ENCODE results near the gene ASB13.

The ASB13 gene

DNA sequence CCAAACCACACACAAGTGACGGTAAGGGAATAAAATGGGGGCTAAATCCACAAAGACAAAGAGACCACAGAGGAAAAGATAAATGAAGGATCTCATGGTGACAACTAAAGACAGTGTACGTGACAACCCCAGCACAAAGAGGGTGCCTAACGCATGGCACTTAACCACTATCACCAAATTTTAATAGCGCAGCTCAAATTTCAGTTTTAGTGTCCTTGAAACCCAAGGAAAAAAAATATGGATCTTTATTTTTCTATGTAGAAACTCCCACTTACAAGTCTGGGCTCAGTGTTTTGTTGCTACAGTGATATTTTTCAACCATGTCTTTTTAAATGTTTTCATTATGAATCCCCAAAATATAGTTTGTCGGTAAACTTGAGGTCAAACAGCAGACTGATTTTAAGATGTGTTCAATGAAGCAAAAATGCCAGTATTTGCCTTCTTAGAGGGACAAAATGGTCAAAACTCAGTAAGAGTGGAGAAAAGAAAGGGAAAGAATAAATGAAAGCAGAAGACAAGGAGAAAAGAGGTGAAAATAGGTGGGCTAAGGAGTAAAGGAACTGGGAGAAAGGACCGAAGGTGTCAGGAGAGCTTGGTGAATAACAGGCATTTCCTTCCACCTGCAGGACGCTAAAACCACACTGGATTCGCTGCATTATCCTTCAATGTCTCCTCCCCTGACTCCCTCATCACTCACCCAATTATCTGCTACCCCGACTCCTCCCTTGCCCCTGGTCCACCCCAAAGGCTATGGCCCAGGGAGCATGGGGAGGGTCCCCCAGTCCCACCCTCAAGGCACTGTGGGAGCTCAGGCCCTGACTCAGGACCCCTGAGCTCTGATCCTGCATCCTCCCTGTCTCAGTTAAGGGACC, 3.5 kb downstream of the ASB13 start (continued):
- TF ChIP-seq PBX3 (CRISPR knock-in tag; IDR thresholded peaks at IDR 0.05) = no peak
- TF ChIP-seq, protein P1, sequence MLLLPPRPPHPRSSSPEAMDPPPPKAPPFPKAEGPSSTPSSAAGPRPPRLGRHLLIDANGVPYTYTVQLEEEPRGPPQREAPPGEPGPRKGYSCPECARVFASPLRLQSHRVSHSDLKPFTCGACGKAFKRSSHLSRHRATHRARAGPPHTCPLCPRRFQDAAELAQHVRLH (tag by site-specific recombination; IDR thresholded peaks at IDR 0.05) = no peak
- no peak for TF ChIP-seq ZNF623 (tag by site-specific recombination; IDR thresholded peaks at IDR 0.05)
- no peak for TF ChIP-seq TSHZ1 (tag by site-specific recombination; IDR thresholded peaks at IDR 0.05; ENCODE audit: borderline replicate concordance)
- TF ChIP-seq ZNF596 (tag by site-specific recombination; IDR thresholded peaks at IDR 0.05) = no peak
- TF ChIP-seq ZNF433 (tag by site-specific recombination; IDR thresholded peaks at IDR 0.05; ENCODE audit: low read depth) = no peak
- no peak for TF ChIP-seq ZNF449 (tag by site-specific recombination; IDR thresholded peaks at IDR 0.05)
- TF ChIP-seq KLF1 (tag by site-specific recombination; IDR thresholded peaks at IDR 0.05) = no peak
- TF ChIP-seq ZNF555 (tag by site-specific recombination; conservative IDR thresholded peaks at IDR 0.05) = no peak
- no peak for TF ChIP-seq EGR2 (tag by site-specific recombination; IDR thresholded peaks at IDR 0.05; ENCODE audit: low read depth)
- TF ChIP-seq ZBTB48 (tag by site-specific recombination; IDR thresholded peaks at IDR 0.05) = no peak
- no peak for TF ChIP-seq SETDB1 (IDR thresholded peaks at IDR 0.05; ENCODE audit: insufficient read length, low read length)
- peak; percentile 65 for TF ChIP-seq ZNF600 (tag by site-specific recombination; IDR thresholded peaks at IDR 0.05)
- TF ChIP-seq ZNF157 (tag by site-specific recombination; IDR thresholded peaks at IDR 0.05) = no peak
- no peak for TF ChIP-seq ZNF610 (tag by site-specific recombination; IDR thresholded peaks at IDR 0.05; ENCODE audit: borderline replicate concordance)
- no peak for TF ChIP-seq GLIS1 (tag by site-specific recombination; IDR thresholded peaks at IDR 0.05)
- TF ChIP-seq ZNF639 (tag by site-specific recombination; IDR thresholded peaks at IDR 0.05) = no peak
- no peak for TF ChIP-seq ZFP37 (tag by site-specific recombination; IDR thresholded peaks at IDR 0.05)
- no peak for TF ChIP-seq MEIS1 (CRISPR knock-in tag; IDR thresholded peaks at IDR 0.05; ENCODE audit: borderline replicate concordance)
- peak; percentile 36; the same call in 1 of the 2 replicates for TF ChIP-seq FEZF1 (tag by site-specific recombination; IDR thresholded peaks at IDR 0.05)
- TF ChIP-seq SCRT2 (tag by site-specific recombination; IDR thresholded peaks at IDR 0.05) = no peak
- TF ChIP-seq KLF7 (tag by site-specific recombination; IDR thresholded peaks at IDR 0.05; ENCODE audit: borderline replicate concordance) = no peak
- TF ChIP-seq ZNF335 (tag by site-specific recombination; conservative IDR thresholded peaks at IDR 0.05) = peak; percentile 46; the same call in 1 of the 2 replicates
- TF ChIP-seq ZNF311 (tag by site-specific recombination; IDR thresholded peaks at IDR 0.05; ENCODE audit: borderline replicate concordance) = no peak
- no peak for TF ChIP-seq ZXDB (tag by site-specific recombination; IDR thresholded peaks at IDR 0.05)
- no peak for TF ChIP-seq ZNF26 (tag by site-specific recombination; IDR thresholded peaks at IDR 0.05)
- TF ChIP-seq ZNF146 (tag by site-specific recombination; IDR thresholded peaks at IDR 0.05) = no peak
- peak; percentile 53; the same call in 1 of the 2 replicates for TF ChIP-seq IKZF3 (tag by site-specific recombination; IDR thresholded peaks at IDR 0.05)

Data from HEK293 (cell line).